ENCODE results near the gene BATF3.

Gene BATF3

DNA sequence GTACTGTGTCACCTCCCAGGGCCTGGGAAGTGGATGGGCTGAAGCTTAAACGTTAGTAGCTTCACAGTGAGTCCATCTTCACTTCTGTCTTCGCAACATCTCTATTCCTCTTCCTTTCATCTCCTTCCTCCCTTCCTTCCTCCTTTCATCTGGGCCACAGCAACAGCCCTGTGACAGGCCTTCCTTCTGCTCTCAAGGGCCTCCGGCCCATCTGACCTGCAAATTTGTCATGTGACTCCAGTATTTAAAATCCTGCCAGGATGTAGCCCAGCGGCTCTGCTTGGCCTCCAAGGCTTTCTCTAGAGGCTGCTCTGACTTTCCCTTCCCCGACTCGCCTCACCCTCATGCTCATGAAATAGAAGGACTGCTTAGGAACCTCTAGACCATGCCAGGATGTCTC, 10.9 kb upstream of the BATF3 start:
- in situ Hi-C loops (cut with MboI; ENCODE audit: low sequenced_read_pairs), result no loop called here

DNA sequence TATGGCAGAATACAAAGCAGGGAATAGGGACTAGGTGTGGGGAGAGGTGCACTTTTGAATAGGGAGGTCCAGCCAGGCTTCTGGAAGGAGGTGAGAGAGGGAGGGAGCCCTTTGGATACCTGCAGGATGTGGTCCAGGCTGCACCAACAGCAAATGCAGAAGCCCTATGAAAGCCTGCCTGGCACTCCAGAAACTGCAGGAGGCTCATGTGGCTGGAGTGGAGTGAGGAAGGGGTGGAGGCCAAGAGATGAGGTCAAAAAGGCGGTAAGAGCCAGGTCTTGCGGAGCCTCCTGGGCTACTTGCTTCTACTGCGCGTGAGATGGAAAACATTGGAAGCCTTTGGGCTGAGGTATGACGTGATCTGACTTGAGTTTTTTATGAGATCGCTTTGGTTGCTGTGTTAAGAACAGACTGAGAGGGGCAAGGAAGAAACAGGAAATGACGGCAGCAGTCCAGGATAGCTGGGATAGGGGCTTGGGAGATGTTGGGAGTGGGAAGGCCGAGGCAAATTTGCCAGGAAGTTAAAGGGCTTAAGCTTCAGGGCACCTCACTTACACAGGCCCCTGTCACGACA, 4.4 kb upstream of the BATF3 start:
- in situ Hi-C loops (cut with MboI; ENCODE audit: low sequenced_read_pairs), result no loop called here

DNA sequence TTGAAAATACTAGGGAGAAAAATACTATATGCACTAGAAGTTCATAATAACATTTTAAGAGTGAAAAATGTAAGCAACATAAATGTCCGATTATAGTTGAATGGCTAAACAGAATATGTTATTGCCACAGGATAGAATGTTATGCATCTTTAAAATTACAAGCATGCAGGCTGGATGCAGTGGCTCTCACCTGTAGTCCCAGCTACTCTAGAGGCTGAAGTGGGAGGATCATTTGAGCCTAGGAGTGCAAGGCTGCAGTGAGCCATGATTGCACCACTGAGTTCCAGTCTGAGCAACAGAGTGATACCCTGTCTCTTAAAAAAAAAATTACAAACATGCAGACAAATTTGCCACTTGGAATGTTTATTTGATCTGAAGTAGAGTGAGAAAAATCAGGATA, 3.0 kb upstream of the BATF3 start:
- in situ Hi-C loops (cut with MboI; ENCODE audit: low sequenced_read_pairs), result no loop called here

DNA sequence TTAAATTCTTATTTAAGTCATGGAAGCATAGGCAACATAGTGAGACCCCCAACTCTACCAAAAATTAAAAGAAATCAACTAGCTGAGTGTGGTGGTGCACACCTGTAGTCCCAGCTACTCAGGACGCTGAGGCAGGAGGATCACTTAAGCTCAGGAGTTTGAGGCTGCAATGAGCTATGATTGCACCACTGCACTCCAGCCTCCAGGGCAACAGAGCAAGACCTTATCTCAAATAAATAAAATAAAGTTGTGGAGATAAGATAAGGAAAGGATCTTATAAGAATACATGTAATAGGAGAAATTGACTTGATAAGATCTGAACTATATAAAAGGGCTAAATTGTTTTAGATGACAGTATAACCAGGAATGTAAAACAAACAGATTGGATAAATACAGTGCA, 2.3 kb upstream of the BATF3 start:
- in situ Hi-C loops (cut with MboI; ENCODE audit: low sequenced_read_pairs), result no loop called here

DNA sequence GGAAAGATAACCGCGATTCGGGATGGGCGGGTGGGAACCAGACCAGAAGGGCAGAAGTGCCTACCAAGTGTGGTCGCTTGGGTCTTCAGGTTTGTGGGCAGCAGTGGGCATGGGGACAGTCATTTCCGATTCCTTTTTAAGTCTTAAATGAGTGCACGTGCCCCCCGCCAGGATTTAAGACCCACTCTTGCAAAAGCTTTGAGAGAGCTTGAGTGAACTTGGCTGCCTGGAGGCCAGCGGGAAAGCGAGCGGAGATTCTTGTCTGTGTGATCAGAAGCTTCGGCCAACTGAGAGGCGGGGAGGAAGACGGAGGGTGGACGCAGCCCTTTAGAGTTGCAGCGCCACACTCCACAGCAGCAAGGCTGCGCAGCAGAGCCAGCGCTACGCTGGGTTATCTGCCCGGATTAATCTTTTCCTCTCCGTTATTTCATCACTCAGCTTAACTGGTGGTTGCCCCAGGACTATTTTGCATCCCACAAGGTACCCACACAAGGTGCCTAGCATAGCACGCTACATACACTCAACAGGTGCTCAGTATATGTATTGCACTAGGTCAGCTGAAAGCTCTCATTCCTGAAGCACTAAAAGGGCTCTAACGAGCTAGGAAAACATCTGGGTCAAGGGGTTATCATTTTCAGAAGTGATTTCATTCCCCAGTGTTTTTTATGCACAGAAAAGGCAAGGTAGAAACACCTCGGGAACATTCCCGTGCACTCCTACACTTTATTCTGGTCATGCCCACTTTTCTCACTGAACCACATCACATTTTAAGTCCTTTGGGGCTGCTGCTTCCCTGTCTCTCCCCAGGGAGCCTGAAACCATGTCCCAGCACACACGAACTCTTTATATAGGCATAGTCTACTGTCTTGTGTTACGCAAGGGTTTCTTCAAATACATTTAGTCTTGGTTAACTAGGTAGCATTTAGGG, 1.5 kb upstream of the BATF3 start:
- in situ Hi-C loops (cut with MboI; ENCODE audit: low sequenced_read_pairs), result no loop called here

DNA sequence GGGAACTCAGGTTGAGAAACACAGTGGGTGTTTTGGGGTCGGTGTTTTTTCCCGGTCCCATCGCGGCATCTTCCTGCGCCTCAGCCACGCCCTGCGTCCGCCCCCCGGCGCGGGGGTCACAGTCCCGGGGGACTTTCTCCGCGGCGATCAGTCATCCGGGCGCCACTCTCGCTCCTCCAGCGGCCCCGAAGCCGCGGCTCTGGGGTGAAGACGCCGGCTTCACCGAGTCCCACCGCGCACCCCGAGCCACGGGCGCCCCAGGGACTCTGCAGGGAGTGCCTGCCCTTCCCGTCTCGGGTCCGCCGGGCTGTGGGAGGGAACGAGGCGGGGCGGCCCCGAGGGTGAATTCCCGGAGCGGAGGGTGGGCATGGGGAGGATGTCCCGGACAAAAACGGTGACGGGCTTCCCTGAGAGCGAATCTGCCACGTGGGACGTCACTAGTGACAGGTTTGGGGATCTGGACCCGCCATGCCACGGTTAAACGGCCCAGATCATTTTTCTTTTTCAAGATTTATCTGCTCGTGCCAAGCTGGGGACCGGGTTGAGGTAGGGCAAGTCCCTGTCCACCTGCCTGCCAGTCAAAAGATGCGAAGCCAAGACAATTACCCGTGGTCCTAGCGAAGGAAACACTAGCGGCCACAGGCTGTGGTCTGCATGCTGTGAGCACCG, 717 bp upstream of the BATF3 start:
- in situ Hi-C loops (cut with MboI; ENCODE audit: low sequenced_read_pairs), result no loop called here

DNA sequence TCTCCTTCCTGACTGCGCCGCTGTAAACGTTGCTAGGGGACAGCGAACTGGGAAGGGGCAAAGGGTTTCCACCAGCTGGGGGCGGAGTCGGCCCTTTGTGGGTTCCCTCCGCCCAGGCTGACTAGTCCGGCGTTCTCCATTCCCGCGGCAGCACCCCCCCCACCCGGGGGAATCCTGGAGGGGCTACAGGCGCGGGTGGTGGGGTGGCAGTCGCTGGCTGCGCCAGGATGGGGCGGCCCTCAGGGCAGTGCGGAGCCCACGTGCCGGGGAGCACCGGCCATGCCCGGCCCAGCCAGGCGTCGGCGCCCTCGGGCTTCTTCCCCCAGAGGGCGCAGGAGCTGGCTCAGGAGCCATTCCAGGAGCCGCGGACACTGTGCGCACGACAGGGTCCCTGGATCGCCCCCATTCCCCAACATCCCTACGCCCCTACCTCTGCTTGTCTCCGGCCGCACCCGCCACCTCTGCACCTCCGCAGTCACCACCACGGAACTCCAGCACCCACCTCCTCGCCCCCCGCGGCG, 476 bp downstream of the BATF3 start:
- in situ Hi-C loops (cut with MboI; ENCODE audit: low sequenced_read_pairs), result no loop called here

DNA sequence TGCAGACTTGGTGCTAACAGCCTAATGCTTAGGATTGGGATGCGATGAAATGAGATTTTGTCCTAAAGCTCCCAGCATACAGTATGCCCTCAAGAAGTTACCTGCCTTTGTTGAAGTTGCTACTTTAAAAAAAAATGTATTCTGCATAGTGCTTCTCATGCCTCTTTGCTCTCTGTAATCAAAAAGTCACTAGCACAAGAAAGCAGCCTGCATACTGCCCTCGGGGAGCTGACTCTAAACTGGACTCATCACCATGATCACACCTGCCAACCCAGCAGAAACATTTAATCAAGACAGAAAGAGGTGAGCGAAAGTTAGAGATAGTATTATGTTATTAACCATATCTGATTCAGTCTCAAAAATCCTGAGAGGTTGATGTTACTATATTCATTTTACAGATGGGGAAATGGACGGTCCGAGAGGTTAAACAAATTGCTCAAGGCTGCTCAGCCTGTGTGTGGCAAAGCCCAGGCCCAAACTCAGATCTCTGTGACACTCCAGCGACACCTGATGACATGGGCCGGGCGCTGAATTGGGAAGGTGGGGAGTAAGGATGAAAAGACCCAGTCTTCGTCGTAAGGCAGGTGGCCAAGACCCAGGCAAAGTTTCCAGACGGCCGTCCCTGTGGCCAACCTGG, 1.1 kb downstream of the BATF3 start:
- in situ Hi-C loops (cut with MboI; ENCODE audit: low sequenced_read_pairs), result no loop called here

DNA sequence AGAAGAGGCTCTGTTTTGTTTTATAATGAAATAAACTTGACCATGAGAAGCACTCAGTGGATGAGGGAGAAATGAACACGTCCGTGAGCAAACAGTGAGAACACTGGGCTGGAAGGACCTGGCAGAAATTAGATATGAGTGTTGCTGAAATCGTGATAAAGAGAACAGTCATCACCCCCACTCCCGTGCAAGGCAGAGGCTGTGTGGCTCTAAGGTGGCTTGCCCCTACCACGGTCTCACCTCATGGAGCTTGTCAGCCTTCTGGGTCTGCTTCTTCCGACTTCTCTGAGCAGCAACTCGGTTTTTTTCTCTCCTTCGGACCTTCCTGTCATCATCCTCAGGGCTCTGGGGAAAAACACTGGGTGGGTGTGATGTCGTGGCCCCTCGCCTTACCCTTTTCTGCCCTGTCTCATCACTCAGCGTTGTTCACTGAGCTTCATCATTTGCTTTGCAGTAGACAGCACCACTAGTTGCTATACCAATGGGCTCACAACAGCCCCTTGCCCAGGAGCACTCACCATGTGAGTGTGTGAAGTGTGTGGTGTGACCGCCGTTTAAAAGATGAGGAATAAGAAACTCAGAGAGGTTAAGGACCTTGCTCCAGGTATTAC, 2.8 kb downstream of the BATF3 start:
- in situ Hi-C loops (cut with MboI; ENCODE audit: low sequenced_read_pairs), result no loop called here

DNA sequence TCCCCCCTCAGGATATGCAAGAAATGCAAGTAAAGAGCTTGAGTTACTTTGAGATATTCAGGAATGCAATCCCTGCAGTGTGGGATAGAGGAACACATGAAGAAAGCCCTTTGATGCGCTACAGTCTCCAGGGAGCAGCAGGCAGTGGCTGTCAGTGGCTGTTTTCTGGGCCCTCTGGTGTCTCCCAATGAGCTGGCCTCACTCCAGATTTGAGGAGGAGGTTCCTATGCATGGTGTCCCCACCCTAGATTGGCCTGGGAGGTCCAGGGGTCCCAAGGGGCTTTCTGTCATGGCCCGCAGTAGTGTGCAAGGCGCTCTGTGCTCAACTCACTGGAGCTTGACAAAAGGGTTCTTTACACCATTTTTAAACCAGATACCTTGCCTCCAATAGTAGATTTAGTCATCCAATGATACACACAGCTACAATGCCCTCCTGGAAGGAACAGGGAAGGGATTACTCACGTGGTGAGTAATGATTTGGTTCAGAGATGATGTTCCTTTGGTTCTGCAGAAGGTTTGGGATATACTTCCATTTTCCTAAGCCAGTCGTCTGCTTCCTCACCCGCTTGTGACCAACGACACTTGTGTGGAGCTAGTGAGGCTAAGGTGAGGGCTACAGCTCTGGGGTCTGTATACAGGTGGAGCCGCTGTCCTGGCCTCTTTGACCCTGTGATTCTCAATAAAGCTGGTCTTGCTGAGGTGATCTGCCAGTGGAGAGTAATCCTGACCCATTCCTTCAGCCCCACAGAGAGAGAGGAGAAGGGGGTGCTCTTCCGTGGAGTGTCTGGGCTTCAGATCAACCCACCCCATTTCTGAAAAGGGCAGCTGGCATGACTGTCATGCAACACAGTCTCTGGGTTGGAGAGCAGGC, 6.6 kb downstream of the BATF3 start:
- in situ Hi-C loops (cut with MboI; ENCODE audit: low sequenced_read_pairs), result no loop called here

DNA sequence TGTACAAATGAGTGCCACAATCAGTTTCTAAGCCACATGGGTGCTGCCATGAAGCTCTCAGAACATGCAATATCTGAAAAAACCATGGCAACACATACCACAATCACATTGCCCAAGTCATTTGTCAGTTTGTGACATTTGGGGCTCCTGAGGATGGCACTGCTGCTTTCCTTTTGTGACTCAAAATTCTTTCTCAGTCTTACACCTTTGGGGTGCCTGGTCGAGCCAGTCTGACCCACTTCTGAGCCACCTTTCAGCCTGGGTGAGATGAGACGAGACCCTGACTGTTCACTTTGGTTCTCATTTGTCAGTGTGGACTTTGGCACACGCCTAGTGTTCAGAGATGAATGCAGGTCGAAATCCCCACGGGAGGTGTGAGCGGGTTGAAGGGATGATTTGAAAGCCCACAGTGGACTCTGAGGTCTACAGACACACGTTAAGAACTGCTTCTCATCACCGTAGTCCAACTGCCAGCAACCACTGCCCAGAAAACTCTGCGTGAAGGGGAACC, 8.0 kb downstream of the BATF3 start:
- in situ Hi-C loops (cut with MboI; ENCODE audit: low sequenced_read_pairs), result no loop called here

DNA sequence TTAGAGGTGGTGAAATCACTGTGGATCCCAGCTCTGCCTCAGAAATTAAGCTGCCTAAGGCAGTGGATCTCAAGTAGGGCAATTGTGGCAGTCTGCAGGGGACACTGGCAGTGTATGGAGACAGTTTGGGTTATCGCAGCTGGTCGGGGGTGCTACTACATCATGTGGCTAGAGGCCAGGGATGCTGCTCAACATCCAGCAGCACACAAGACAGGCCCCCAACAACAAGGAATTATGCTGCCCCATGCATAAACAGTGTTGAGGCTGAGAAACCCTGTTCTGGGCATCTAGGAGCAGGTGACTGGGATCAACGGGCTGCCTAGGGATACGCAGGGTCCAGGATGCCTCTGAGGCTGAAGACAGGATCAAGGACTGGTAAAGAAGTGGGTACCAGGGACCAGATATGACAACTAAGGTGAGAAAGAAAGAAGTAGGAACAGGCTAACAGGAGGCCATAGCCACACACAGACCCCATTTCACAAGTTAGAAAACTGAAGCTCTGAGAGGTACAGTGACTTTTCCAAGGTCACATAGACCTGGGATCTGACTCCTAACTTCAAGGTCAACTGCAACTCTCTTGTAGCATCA, 8.7 kb downstream of the BATF3 start:
- in situ Hi-C loops (cut with MboI; ENCODE audit: low sequenced_read_pairs), result no loop called here

DNA sequence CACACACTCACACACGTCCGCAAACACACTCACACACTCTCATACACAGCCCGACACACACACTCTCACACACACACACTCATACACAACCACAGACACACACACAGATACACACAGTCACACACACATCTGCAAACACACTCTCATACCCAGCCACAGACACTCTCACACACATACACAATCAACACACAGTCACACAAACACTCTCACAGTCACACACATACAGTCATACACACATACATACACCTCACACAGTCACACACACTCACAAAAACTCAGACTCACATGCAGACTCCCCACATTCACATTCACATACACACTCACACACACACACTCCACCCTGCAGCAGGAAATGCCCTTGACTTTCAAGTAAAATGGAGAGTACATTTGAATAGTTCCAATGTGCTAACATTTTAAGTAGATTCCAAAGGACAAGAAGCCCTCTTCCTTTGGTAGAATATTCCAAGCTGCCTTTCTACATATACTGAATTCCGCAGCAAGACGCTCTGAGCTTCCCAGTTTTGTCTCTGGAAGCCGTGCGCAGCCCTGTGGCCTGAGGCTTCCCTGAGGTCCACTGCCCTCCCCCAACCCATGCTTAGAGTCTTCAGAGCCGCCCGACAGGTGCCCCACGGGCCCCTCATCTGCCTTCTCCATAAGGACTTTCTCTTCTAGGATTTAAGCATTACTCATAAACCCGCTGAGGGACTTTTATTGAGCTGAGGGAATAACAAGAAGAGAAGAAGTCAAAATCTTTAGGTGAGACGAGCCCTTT, 9.7 kb downstream of the BATF3 start:
- in situ Hi-C loops (cut with MboI; ENCODE audit: low sequenced_read_pairs), result no loop called here

DNA sequence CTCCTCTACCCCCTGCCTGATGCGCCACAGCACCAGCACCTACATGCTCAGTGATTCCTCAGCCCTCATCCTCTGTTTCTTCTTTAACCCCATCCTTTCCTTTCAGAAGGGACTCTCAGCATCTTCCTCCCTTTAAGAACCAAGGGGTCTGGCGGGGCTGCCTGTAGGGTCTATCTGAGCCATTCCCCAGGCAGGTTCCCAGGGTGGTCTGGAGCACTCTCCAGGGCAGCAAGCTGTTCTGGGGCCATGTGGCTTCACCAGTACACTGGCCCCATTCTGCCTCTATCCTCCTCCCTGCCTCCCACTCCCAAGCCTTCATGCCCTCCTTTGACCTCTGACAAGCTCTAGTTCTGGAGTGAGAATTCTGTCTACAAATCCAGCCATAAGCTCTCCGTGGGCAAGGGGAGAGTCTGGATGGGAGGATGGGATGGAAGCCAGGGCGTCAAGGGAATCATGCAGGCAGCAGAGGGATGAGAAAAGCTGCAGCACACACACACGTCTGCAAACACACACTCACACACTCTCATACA, 10.4 kb downstream of the BATF3 start:
- in situ Hi-C loops (cut with MboI; ENCODE audit: low sequenced_read_pairs), result no loop called here

DNA sequence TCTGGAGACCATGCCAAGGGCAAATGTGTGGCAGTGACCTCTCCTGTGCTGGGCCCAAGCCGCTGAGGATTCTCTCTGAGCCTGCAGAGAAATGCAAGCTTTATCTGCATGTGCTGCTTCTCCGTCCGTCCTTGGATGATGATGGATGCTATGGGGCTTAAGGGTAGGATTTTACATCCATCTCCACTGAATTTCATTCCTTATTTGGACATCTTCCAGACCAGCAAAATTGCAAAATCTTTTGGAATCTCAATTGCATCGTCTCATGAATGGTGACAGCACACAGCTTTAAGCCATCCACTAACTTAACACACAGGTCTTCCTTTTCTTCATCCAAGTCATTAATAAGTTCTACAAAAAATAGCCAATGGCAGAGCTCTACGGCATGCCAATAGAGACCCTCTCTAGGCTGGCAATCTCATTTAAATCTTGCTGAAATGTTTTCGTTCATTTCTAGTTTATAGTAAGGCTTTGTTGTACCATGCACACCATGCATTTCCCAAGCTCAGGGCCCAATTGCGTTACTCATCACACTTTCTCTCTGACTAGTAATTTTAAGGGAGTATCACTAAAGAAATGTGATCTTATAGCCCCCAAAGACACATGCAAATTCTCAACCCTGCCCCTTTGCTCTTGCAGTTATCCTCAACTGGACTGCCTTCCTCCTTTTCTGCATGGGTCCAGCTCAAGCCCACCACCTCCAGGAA, 11.1 kb downstream of the BATF3 start:
- in situ Hi-C loops (cut with MboI; ENCODE audit: low sequenced_read_pairs), result no loop called here

DNA sequence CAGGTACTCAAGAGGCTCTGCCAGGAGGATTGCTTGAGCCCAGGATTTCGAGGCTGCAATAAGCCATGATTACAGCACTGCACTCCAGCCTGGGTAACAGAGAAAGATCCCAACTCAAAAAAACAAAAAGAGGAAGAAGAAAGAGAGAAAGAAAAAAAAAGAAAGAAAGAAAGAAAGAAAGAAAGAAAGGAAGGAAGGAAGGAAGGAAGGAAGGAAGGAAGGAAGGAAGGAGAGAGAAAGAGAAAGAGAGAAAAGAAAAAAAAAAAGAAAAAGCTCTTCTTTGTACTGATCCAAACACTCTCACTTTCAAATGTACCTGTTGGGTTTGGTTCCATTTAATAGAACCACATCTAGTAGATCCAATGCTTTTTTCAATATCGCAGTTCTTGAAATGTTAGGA, 11.8 kb downstream of the BATF3 start:
- in situ Hi-C loops (cut with MboI; ENCODE audit: low sequenced_read_pairs), result no loop called here

DNA sequence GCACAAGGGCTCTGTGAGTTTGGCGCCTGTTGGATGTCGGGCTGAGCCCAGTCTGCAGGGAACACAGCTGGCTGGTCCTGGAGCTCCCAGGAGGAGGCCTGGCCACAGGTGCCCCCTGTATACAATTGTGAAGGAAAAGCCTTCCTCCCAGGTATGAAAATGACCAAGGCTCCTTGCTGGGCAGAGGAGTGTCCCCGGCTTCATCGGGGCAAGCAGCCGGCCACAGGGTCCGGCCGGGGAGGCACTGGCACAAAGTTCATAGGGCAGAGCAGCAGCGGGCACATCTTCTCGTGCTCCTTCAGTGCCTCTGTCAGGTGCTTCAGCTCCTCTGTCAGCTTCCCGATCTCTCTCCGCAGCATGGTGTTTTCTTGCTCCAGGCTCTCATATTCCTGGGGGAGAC, 13.0 kb downstream of the BATF3 start:
- in situ Hi-C loops (cut with MboI; ENCODE audit: low sequenced_read_pairs), result no loop called here

DNA sequence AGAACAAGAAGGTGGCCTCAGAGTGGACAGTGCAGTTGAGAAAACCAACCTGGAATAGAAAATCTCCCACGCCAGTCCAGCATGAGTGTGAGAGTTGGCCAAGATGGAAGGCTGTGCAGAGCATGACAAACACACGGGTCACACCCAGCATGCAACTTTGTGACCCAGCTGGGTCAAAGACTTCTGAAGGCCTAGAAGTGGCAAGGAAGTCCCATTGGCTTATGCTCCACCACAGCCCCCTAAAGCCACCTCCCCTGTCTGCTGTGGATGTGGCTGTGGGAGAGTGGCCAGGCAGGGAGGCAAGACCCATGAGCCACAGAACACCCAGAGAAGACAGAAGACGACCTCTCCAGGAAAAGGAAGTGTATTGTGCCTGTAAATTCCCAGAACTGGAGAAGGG, 13.6 kb downstream of the BATF3 start:
- in situ Hi-C loops (cut with MboI; ENCODE audit: low sequenced_read_pairs), result no loop called here

Data from hTERT RPE-1 (cell line).